ENCODE measurements around the gene MSH2. TPM values are rescaled to one million over a fixed set of nuclear protein-coding genes. Genes with fewer than 3 reads are reported as not detected.

The MSH2 gene
- total and polyA plus RNA-seq, 10 donors, result 7.1 to 19.4 (median 15.5) TPM

DNA sequence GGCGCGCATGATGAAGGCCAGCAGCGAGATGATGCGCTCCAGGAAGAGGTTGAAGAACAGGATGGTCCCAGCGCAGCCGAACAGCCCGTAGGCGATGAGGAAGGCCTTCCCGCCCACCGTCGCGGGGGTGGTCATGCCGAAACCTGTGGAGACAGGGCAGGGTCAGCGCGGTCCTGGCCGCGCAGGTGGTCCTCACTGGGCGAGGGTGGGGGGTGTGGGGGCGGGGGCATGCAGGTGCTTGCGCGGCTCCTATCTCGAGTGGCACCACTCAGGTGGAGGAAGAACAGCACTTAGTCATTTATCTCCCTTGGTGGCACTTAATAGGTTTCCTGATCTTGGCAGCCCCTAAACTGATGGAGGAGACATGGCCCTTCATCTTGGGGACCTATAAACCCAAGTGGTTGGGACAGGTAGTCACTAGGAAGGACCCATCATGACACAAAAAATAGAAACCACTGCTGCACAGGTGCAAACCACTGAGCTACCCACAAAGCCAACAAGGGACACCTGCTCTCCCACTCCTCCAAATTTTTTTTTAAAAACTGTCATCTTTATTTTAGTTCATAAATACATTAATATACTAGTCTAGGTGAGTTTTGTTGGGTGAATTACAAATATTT is 118.8 kb downstream of the MSH2 start:
- no peak for TF ChIP-seq POLR2AphosphoS5 (IDR thresholded peaks at IDR 0.05)
- TF ChIP-seq POLR2A (IDR thresholded peaks at IDR 0.05), result no peak
- TF ChIP-seq, protein P1, sequence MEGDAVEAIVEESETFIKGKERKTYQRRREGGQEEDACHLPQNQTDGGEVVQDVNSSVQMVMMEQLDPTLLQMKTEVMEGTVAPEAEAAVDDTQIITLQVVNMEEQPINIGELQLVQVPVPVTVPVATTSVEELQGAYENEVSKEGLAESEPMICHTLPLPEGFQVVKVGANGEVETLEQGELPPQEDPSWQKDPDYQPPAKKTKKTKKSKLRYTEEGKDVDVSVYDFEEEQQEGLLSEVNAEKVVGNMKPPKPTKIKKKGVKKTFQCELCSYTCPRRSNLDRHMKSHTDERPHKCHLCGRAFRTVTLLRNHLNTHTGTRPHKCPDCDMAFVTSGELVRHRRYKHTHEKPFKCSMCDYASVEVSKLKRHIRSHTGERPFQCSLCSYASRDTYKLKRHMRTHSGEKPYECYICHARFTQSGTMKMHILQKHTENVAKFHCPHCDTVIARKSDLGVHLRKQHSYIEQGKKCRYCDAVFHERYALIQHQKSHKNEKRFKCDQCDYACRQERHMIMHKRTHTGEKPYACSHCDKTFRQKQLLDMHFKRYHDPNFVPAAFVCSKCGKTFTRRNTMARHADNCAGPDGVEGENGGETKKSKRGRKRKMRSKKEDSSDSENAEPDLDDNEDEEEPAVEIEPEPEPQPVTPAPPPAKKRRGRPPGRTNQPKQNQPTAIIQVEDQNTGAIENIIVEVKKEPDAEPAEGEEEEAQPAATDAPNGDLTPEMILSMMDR (IDR thresholded peaks at IDR 0.05 in 8 of 11, conservative IDR thresholded peaks at IDR 0.05 in 3 of 11), result no peak
- Histone ChIP-seq H3K4me1 (peaks cover 0 to 25% (median 16%) of the 10 kb centered on the region in 6 donors), H3K9me3 (no peaks in the 10 kb centered on the region), H3K36me3 (no peaks in the 10 kb centered on the region), H3K4me3 (peak overlapping the region in 7 of 8 donors; percentile 35 to 80 (median 52)), H3K27me3 (replicated peaks in 1 of 7) (peaks cover 0 to 30% (median 0%) of the 10 kb centered on the region in 7 donors), H3K27ac (peak overlapping the region in 6 of 8 donors; percentile 58 to 84 (median 71))
- intact Hi-C loops (cut with DNase I; ENCODE audit: low total_unique reads), result no loop called here
- 20 to 28% (median 23%) methylated on average over 20 to 22 of the region's 22 CpGs for WGBS, 5 donors
- no peak for DNase-seq

GRCh38 chr2:47525167-47525566 is 122.2 kb downstream of the MSH2 start:
- no peak overlapping the region for H3K27ac ChIP-seq

GRCh38 chr2:47528455-47528854 is 125.5 kb downstream of the MSH2 start:
- Histone ChIP-seq H3K4me1 (no peaks in the 10 kb centered on the region), H3K27ac (no peak overlapping the region), H3K9me3 (no peaks in the 10 kb centered on the region), H3K27me3 (replicated peaks in 1 of 7) (no peaks in the 10 kb centered on the region), H3K4me3 (no peak overlapping the region), H3K36me3 (no peaks in the 10 kb centered on the region)
- WGBS, 5 donors, result 86 to 96% (median 89%) methylated on average over 6 of the region's 6 CpGs
- DNase-seq, result no peak
- intact Hi-C loops (cut with DNase I; ENCODE audit: low total_unique reads), result no loop called here
- TF ChIP-seq POLR2AphosphoS5 (IDR thresholded peaks at IDR 0.05) (no peak), POLR2A (IDR thresholded peaks at IDR 0.05) (no peak)
- TF ChIP-seq, protein P1 (IDR thresholded peaks at IDR 0.05 in 8 of 11, conservative IDR thresholded peaks at IDR 0.05 in 3 of 11), result no peak

More at GRCh38 chr2:47525167-47525566, 122.2 kb downstream of the MSH2 start:
- intact Hi-C loops (cut with DNase I; ENCODE audit: low total_unique reads), result no loop called here
- 88 to 100% (median 93%) methylated on average over 3 to 4 of the region's 4 CpGs for WGBS, 5 donors
- Histone ChIP-seq H3K27me3 (replicated peaks in 1 of 7) (peaks cover 0 to 19% (median 0%) of the 10 kb centered on the region in 7 donors), H3K36me3 (no peaks in the 10 kb centered on the region), H3K9me3 (no peaks in the 10 kb centered on the region), H3K4me1 (peaks cover 0 to 19% (median 15%) of the 10 kb centered on the region in 6 donors), H3K4me3 (no peak overlapping the region)
- no peak for TF ChIP-seq POLR2A (IDR thresholded peaks at IDR 0.05)
- no peak for TF ChIP-seq POLR2AphosphoS5 (IDR thresholded peaks at IDR 0.05)
- TF ChIP-seq, protein P1 (IDR thresholded peaks at IDR 0.05 in 8 of 11, conservative IDR thresholded peaks at IDR 0.05 in 3 of 11), result no peak
- no peak for DNase-seq

DNA sequence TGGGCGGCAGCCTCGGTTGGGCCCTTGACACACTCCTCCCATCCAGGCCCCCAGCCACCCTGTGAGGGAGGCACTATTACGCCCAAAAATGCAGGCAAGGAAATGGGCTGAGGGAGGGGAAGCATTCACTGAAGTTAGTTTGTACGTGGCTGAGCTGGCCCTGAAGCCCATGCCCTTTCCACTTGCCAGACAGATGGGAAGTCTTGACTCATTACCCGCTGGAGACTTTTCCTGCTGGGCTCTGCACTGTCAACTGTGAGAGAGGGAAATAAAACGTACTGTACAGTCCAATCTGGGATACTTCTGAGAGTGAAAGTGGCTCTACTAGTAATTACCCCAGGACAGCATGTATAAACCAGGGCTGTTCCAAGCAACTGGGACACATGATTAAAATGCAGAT is 125.9 kb downstream of the MSH2 start:
- intact Hi-C loops (cut with DNase I; ENCODE audit: low total_unique reads), result no loop called here
- H3K36me3 ChIP-seq, result no peaks in the 10 kb centered on the region
- DNase-seq, result no peak
- no peaks in the 10 kb centered on the region for H3K9me3 ChIP-seq
- no peaks in the 10 kb centered on the region for H3K4me1 ChIP-seq
- TF ChIP-seq POLR2AphosphoS5 (IDR thresholded peaks at IDR 0.05), result no peak
- TF ChIP-seq, protein P1 (IDR thresholded peaks at IDR 0.05 in 8 of 11, conservative IDR thresholded peaks at IDR 0.05 in 3 of 11), result no peak
- TF ChIP-seq POLR2A (IDR thresholded peaks at IDR 0.05), result no peak
- H3K27me3 ChIP-seq (replicated peaks in 1 of 7), result no peaks in the 10 kb centered on the region
- no peak overlapping the region for H3K27ac ChIP-seq
- 60 to 85% (median 74%) methylated on average over 6 of the region's 6 CpGs for WGBS, 5 donors
- no peak overlapping the region for H3K4me3 ChIP-seq

Data from spleen (tissue), 11 donors.